HG03135 (cell line): ENCODE results near the gene TIMM23.

Source experiments
- ATAC-seq: cut with Tn5 transposase; IDR thresholded peaks from one replicate; pipeline ENCODE4 v1.9.1; 2021; ENCODE audit warnings: mild to moderate bottlenecking, moderate library complexity; ENCODE audit not compliant: unreplicated experiment

TIMM23 gene

DNA sequence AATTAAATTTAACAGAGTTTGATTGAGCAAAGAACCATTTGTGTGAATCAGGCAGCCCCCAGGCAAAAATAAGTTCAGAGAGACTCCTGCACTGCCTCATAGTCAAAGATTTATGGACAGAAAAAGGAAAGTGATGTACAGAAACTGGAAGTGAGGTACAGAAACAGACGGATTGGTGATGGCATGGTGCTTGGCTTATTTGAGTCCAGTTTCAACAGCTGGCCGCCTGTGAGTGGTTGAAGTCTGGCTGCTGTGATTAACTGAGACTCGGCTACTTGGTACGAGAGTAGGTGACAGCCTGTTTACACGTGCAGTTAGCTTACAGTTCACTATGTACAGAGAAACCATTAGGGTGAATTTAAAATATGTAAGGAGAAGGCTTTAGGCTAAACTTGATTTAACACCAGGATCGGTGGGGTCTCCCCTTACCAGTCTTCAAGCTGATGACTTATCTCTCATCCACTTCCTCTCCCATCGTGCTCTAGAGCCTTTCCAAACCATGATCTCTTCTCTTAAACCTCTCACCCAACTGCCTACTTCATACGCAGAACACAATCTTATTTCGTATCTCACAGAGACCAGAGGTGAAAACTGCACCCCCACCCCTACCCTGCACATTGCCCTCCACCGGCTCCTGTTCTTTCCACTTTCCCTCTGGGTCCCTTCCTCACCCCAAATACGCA, 78.8 kb downstream of the TIMM23 start:
- no peak for ATAC-seq

GRCh38 chr10:46052057-46052790, 79.9 kb downstream of the TIMM23 start:
- no peak for ATAC-seq

GRCh38 chr10:46052791-46053375, 80.6 kb downstream of the TIMM23 start:
- no peak for ATAC-seq
